Dorsolateral prefrontal cortex (tissue), 118 donors: ENCODE data around the gene ZNF705A. TPM values are rescaled to one million over a fixed set of nuclear protein-coding genes. Genes with fewer than 3 reads are reported as not detected.

Experiments used
- total RNA-seq, 120 experiments: library from RNA; stranded (reverse); gene quantifications; one replicate each; pipeline versions ENCODE4 v1.2.3 to v1.2.4, GENCODE V29; 2022

Gene ZNF705A
- total RNA-seq, 120 experiments from 2014 or later, result 0.10 to 1.3 (median 0.22) TPM; not detected in 113

Other genes starting within 250 kb of the ZNF705A start
- gene SLC2A3, start 220.8 kb upstream of the ZNF705A start, total RNA-seq, result 100 to 1,000 TPM in 74 of 120 experiments, 10 to 100 TPM in 46; 42.4 to 309 (median 110) TPM
- 10 to 100 TPM; 13.4 to 28.9 (median 16.8) TPM for gene FOXJ2, start 124.3 kb upstream of the ZNF705A start, total RNA-seq
- 10 to 100 TPM in 30 of 120 experiments, 1 to 10 TPM in 90; 1.1 to 23.1 (median 7.0) TPM for gene C3AR1, start 90.7 kb upstream of the ZNF705A start, total RNA-seq
- 100 to 1,000 TPM in 108 of 120 experiments, 10 to 100 TPM in 12; 52.7 to 220 (median 150) TPM for gene NECAP1, start 74.7 kb upstream of the ZNF705A start, total RNA-seq
- gene CLEC4A, start 33.4 kb upstream of the ZNF705A start, total RNA-seq, result 1 to 10 TPM in 69 of 120 experiments, under 1 TPM in 18, not detected in 33; 0.43 to 6.1 (median 1.5) TPM
- gene FAM90A1, start 70.6 kb downstream of the ZNF705A start, total RNA-seq, result 1 to 10 TPM in 32 of 120 experiments, under 1 TPM in 80, not detected in 8; 0.16 to 3.3 (median 0.77) TPM